Transverse colon (tissue), 4 donors: Measurements from ENCODE around the gene RAI1. TPM values are rescaled to one million over a fixed set of nuclear protein-coding genes. Genes with fewer than 3 reads are reported as not detected.

Experiments
- DNase-seq: peaks from one replicate; pipeline ENCODE4 v3.0.0-alpha.2; 2019
- H3K27ac ChIP-seq, 4 donors: fragments of 200-600 bp; sonication (generic); 2 replicates each; pipeline ENCODE4 v1.5.1; 2016 to 2018; ENCODE audit warnings: inconsistent platforms in 4 of 4
- H3K27me3 ChIP-seq: fragments of 200-600 bp; sonication (generic); 2 replicates; pipeline ENCODE4 v1.5.1; 2017; ENCODE audit warnings: inconsistent platforms
- H3K36me3 ChIP-seq, 4 donors: fragments of 200-600 bp; sonication (generic); 2 replicates each; pipeline ENCODE4 v1.5.1; 2017 to 2019; ENCODE audit warnings: inconsistent platforms in 4 of 4
- H3K4me1 ChIP-seq, 4 donors: fragments of 200-600 bp; sonication (generic); 2 replicates each; pipeline ENCODE4 v1.5.1; 2017 to 2020; ENCODE audit warnings: inconsistent platforms in 4 of 4
- H3K4me3 ChIP-seq, 4 donors: fragments of 200-600 bp; sonication (generic); 1 replicate in 1 of 4; 2 replicates in 3 of 4; pipeline versions ENCODE4 v1.5.1 to v1.6.1; 2017 to 2019; ENCODE audit warnings: inconsistent platforms in 4 of 4
- H3K9me3 ChIP-seq, 2 donors: fragments of 200-600 bp; sonication (generic); 2 replicates each; pipeline ENCODE4 v1.5.1; 2017 to 2019; ENCODE audit warnings: inconsistent platforms in 2 of 2
- CTCF ChIP-seq, 5 experiments: fragments of 200-600 bp in 3 of 5; fragments of 450-650 bp in 2 of 5; sonication (generic) in 3 of 5; IDR thresholded peaks; 1 replicate in 2 of 5; 2 replicates in 3 of 5; pipeline ENCODE4 v1.5.1; 2016 to 2017; ENCODE audit warnings: antibody characterized with exemption in 5 of 5, inconsistent platforms in 3 of 5, mild to moderate bottlenecking in 2 of 5, moderate library complexity in 1 of 5
- EP300 ChIP-seq: sonication (generic); formaldehyde crosslinking; IDR thresholded peaks from one replicate; pipeline ENCODE4 v1.6.1; 2017; ENCODE audit warnings: antibody characterized with exemption, low read depth
- POLR2A ChIP-seq: fragments of 450-650 bp; IDR thresholded peaks from one replicate; pipeline ENCODE4 v1.6.1; 2016; ENCODE audit warnings: antibody characterized with exemption, mild to moderate bottlenecking, moderate library complexity
- POLR2AphosphoS5 ChIP-seq, 3 donors: sonication (generic); formaldehyde crosslinking; IDR thresholded peaks; one replicate each; pipeline ENCODE4 v1.6.1; 2016; ENCODE audit warnings: antibody characterized with exemption in 3 of 3
- whole genome bisulfite sequencing, 2 donors: methylation state at CpG; one replicate each; pipeline ENCODE4 v1.1.5; 2018; ENCODE audit warnings: low coverage in 1 of 2; 5-methylcytosine and 5-hydroxymethylcytosine counted together
- in situ Hi-C, 4 donors: fragments of 200-750 bp; cut with MboI; loops; one replicate each; pipeline versions ENCODE4 v1.15.0 to v1.15.1; 2017; ENCODE audit warnings: low sequenced_read_pairs in 3 of 4, low pct_ligation_motif_present in 1 of 4, low pct_unique_long_range_greater_than_20kb in 1 of 4
- intact Hi-C: fragments of 100-400 bp; cut with DNase I; formaldehyde crosslinking; loops from one replicate; pipeline ENCODE4 v1.15.1; 2023; ENCODE audit warnings: low total_unique reads
- total RNA-seq, 4 donors: library from RNA; depleted of rRNA; stranded (reverse); fragments of >200 nt; gene quantifications; one replicate each; pipeline ENCODE4 v1.1.0, GENCODE V29; 2016

RAI1 gene
- total RNA-seq, 4 donors from 2014 or later = 14.1 to 163 (median 34.6) TPM

GRCh38 chr17:17752821-17753321 is 71.6 kb downstream of the RAI1 start:
- WGBS, 2 donors = 40% methylated on average over 9 of the region's 9 CpGs; no CpG with 5 or more reads in 1 of the 2 donors
- H3K9me3 ChIP-seq = no peaks in the 10 kb centered on the region
- H3K4me3 ChIP-seq = peak overlapping the region; percentile 42 to 66 (median 46)
- in situ Hi-C loops (no loop called here), intact Hi-C loops (loop anchor here (1.0 kb wide), 1 partner anchor 38 kb away; no protein-coding TSS in a partner anchor)
- peak overlapping the region; percentile 83 to 91 (median 90) for H3K27ac ChIP-seq
- H3K36me3 ChIP-seq = no peaks in the 10 kb centered on the region
- H3K4me1 ChIP-seq = peaks cover 13 to 39% (median 30%) of the 10 kb centered on the region in 4 donors
- no peaks in the 10 kb centered on the region for H3K27me3 ChIP-seq
- TF ChIP-seq POLR2AphosphoS5 (IDR thresholded peaks at IDR 0.05) (no peak), POLR2A (no peak), EP300 (no peak)
- no peak for DNase-seq

DNA sequence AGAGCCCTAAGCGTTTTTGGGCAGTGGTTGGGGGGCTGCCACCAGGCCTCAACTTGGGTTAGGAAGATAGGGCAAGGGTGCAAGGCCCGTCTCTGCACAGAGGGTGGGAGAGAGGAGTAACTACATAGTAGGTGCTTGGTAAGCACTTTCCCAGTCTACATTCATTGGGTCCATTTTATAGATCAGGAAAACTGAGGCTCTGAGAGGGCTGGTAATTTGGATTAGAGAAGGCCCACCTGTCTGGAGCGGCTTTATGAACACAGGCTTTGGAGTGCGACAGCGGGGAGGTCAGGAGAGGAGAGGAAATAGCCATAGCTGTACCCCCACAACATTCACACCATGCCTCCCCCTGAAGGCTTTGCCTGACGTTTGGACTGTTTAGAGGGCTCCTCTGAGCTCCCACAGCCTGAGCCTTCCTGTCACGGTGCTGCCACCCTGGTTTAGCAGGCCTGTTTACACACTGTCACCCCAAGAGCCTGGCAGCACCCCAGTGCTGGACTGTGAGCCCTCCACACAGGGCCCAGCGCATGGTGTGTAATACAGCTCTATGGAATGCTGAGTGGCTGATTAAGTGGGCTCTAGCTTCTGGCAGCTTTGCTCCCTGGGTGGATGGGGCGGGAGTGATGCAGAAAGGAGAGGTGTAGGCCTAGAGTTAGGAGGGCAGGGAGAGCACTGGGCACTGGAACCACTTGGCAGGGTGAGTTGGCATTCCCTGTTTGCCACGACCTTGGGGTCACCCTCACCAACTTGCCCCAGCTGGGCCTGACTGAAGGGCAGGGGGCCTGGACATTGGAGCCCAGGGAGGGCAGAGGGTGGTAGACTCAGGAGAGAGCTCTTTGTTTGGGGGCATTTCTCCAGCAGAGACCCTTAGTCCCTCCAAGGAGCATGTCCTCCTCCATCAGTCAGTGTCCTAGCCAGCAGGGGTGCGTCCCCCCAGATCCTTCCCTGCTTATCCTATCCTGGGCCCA is 73.7 kb downstream of the RAI1 start:
- intact Hi-C loops = no loop called here
- in situ Hi-C loops = no loop called here
- Histone ChIP-seq H3K36me3 (no peaks in the 10 kb centered on the region), H3K27ac (no peak overlapping the region), H3K9me3 (no peaks in the 10 kb centered on the region), H3K4me3 (no peak overlapping the region), H3K27me3 (no peaks in the 10 kb centered on the region), H3K4me1 (peaks cover 13 to 33% (median 28%) of the 10 kb centered on the region in 4 donors)
- WGBS, 2 donors = 81% methylated on average over 11 of the region's 11 CpGs; no CpG with 5 or more reads in 1 of the 2 donors
- no peak for DNase-seq
- no peak for TF ChIP-seq POLR2AphosphoS5 (IDR thresholded peaks at IDR 0.05)
- no peak for TF ChIP-seq CTCF (IDR thresholded peaks at IDR 0.05)
- TF ChIP-seq POLR2A = no peak
- TF ChIP-seq EP300 = no peak

DNA sequence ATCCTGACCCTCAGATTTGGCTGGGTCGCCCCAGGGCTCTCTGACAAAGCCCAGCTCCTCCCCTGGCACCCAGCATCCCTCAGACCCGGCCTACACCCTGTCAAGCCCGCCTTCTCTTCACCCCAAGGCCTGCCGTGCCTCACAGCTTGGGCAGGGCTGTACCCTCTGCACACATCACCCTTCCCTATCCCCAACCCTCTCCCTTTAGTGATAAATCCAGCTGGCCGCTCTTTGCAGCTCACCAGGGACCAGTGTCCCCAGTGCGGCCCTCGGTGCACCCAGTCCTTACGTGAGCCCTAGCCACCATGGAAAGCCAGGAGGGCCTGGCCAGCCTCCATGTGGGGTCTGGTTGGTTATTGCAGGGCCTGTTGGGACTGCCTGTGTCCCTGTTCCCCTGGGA is 74.5 kb downstream of the RAI1 start:
- DNase-seq = no peak
- Histone ChIP-seq H3K9me3 (no peaks in the 10 kb centered on the region), H3K27me3 (no peaks in the 10 kb centered on the region), H3K36me3 (no peaks in the 10 kb centered on the region), H3K27ac (no peak overlapping the region), H3K4me1 (peaks cover 13 to 32% (median 25%) of the 10 kb centered on the region in 4 donors), H3K4me3 (no peak overlapping the region)
- 78 to 87% methylated on average over 3 to 8 of the region's 8 CpGs for WGBS, 2 donors
- no peak for TF ChIP-seq CTCF (IDR thresholded peaks at IDR 0.05)
- TF ChIP-seq POLR2A = no peak
- no peak for TF ChIP-seq EP300
- no peak for TF ChIP-seq POLR2AphosphoS5 (IDR thresholded peaks at IDR 0.05)
- in situ Hi-C loops = no loop called here
- intact Hi-C loops = no loop called here

DNA sequence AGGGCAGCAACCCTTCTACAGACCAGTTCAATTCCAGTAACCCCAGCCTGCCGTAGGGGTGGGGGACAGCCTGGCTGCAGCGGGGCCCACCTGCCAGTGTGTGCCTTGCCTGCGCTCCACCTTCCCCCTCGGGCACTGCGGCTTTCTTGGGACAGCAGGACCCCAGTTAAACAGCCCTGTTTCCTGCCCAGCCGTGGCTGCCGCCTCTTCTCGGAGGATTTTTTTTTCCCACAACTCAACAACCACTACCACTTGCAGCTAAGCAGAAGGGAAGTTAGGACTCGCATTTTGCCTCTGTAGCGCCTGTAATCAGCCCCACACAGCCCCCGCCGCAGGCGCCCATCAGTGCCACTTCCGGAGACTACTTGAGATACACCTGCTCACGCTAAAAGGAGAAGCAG is 76.1 kb downstream of the RAI1 start:
- Histone ChIP-seq H3K27me3 (no peaks in the 10 kb centered on the region), H3K36me3 (no peaks in the 10 kb centered on the region), H3K4me3 (no peak overlapping the region), H3K9me3 (no peaks in the 10 kb centered on the region), H3K4me1 (peaks cover 12 to 20% (median 14%) of the 10 kb centered on the region in 4 donors), H3K27ac (no peak overlapping the region)
- in situ Hi-C loops = no loop called here
- WGBS, 2 donors = 60 to 67% methylated on average over 3 to 15 of the region's 15 CpGs
- DNase-seq = no peak
- intact Hi-C loops = no loop called here
- TF ChIP-seq CTCF (IDR thresholded peaks at IDR 0.05) (no peak), EP300 (no peak), POLR2A (no peak), POLR2AphosphoS5 (IDR thresholded peaks at IDR 0.05) (no peak)
